Effector CD4-positive, alpha-beta T cell (primary cell): Measurements from ENCODE around the gene RFNG.
A peak's percentile ranks its signal among the peaks of the same experiment; 100 is the strongest.

Source experiments
- DNase-seq: peaks from one replicate; pipeline ENCODE4 v3.0.0-alpha.2; 2020

Gene RFNG

DNA sequence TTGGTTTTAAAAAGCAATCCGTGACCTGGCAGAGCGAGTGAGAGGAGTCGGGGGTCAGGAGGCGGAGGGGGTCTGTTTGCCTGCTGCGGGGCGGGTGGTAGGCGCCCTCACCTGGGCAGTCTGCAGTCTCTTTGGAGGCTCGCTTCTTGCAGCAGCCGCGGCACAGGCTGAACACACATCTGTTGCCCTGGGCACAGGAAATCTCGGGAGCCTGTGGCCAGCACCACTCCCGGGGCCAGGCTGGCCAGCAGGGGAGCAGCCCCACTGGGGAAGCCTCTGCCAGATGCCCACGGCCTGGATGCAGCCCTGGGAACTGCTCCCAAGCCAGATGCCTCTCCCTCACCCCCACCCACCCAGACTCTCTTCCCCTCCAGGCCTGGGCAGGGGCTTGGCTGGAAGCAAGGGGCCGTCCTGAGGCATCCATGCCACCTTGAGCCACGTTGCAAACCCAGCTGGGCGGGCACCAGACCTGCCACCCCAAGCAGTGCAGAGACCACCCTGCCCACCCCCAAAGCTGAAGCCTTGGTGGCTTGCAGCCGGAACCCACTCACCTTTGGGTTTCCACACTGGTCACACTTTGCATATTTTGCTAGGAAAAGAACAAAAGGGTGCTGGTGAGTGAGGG, 6.7 kb upstream of the RFNG start:
- no peak for DNase-seq

DNA sequence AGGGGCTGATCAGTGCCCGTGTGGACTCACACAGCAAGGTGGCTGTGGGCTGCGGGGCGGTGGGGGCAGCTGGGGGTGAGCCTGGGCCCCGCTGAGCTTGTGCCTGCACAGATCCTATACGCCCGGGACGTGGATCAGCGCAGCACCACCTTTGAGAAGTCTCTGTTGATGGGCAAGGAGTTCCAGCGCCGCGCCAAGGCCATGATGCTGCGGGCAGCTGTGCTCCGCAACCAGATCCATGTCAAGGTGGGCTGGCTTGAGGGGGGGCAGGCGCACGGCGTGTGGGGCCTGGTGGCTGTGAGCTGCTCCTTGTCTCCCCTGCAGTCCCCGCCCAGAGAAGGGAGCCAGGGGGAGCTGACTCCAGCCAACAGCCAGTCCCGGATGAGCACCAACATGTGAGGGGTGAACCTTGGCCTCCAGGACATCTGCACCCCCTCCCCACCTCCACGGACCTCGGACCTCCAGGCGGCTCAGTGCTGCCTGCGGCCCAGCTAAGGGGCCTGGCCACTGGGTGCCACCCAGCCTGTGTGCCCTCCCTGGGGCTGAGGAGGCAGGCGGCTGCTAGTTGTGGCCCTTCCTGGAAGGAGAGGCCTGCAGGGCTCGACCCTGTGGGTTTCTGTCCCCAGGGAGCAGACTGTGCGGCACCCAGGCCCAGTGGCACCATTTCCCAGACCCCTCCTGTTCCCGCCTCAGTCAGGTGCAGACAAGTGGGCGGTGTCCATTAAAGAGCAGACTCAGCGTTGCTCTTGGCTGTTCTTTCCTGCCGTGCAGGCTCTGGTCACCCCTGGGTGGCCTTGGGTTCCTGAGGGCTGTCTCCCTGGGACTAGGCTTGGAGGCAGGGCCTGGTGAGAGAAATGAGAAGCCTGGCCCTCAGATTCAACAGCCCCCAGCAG, 5.4 kb upstream of the RFNG start:
- peak; percentile 1 for DNase-seq

DNA sequence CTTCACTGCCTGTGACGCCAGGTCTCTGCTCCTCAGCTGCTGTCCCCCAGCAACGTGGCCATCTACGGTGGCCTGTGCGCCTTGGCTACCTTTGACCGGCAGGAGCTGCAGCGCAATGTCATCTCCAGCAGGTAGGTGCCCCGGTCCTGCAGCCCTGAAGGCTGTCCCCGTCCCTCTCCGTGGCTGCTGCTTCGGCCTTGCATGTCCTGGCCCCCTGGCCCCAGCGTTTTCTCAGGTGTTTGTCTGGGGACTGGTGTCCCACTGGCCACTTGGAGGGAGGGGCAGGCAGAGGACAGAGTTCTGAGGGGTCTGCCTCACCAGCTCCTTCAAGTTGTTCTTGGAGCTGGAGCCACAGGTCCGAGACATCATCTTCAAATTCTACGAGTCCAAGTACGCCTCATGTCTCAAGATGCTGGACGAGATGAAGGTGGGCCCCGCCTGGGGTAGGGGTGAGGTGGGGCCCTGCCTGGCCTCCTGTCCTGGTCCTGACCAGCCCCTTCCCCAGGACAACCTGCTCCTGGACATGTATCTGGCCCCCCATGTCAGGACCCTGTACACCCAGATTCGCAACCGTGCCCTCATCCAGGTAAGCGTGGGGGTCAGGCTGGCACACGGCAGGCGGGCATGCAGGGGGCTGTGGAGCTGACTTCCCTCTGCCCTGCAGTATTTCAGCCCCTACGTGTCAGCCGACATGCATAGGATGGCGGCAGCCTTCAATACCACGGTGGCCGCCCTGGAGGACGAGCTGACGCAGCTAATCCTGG, 4.5 kb upstream of the RFNG start:
- no peak for DNase-seq

DNA sequence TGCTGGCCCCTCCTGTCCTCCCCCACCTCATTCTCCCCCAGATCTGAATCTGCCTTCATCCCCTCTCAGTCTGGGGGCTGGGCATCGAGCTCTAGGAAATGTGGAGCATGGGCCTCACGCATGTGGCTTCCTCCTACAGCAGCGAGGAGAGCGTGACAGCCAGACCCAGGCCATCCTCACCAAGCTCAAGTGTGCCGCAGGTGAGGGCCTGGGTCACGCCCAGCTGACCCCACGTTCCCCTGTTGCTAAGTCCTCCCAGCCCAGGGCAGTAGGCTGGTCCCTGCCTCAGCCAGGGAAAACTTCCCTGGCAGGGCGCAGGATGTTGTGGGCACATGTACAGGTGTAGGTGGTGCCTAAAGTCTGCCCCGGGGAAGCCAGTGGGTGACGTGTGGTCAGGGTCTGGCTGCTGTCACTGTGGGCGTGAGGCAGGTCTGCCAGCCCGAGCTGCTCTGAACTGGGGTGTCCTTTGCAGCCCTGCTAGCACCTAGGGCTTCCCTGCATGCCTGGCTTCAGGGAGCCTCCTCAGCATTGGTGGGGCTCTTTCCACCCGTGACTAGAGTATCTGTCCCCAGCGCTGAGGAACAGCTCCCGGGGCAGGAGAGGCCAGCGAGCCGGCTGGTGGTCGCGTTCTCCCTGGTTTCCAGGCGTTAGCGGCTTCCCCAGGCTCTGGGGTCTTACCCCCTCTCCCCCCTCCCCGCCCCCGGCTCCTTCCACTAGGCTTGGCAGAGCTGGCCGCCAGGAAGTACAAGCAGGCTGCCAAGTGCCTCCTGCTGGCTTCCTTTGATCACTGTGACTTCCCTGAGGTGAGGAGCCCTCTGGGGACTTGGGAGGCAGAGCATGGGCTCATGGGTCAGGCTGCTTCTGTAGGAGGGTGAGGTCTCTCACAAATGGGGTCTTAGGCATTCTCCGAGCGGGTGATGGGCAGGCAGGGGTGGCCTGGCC, 3.7 kb upstream of the RFNG start:
- no peak for DNase-seq

- DNase-seq, result peak; percentile 1
These were observed 2.9 kb upstream of the RFNG start for GRCh38 chr17:82054351-82055022.

DNA sequence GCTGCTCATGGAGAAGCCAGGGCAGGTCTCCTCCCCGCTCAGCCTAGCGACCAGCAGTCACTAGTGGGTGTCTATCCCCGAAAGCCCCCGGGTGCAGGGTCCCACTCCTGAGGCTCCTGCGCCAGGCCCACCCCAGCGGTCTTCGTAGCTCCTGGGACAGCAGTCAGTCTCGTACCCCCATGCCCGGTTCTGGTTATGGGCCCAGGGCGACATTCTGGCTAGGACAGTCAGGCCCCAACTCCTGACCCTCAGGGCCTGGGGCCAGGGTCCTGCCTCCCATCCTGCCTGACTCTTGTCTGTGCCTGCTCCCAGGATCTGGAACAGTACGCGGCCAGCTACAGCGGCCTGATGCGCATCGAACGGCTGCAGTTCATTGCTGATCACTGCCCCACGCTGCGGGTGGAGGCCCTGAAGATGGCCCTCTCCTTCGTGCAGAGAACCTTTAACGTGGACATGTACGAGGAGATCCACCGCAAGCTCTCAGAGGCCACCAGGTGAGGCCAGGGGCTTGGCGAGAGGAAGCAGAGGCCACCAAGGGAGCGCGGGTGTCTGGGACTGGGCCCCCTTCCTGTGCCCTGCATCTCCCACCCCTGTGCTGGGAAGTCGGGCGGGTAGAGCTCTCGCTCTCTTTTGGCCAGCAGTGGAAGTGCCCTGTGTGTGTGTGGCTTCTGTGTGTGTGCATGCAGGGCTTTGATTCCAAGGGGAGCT, 2.1 kb upstream of the RFNG start:
- no peak for DNase-seq

- DNase-seq, result peak; percentile 1
These were observed 1.5 kb upstream of the RFNG start for GRCh38 chr17:82053130-82053529.

- DNase-seq, result no peak
These were observed 1.0 kb upstream of the RFNG start for GRCh38 chr17:82052638-82053059.

DNA sequence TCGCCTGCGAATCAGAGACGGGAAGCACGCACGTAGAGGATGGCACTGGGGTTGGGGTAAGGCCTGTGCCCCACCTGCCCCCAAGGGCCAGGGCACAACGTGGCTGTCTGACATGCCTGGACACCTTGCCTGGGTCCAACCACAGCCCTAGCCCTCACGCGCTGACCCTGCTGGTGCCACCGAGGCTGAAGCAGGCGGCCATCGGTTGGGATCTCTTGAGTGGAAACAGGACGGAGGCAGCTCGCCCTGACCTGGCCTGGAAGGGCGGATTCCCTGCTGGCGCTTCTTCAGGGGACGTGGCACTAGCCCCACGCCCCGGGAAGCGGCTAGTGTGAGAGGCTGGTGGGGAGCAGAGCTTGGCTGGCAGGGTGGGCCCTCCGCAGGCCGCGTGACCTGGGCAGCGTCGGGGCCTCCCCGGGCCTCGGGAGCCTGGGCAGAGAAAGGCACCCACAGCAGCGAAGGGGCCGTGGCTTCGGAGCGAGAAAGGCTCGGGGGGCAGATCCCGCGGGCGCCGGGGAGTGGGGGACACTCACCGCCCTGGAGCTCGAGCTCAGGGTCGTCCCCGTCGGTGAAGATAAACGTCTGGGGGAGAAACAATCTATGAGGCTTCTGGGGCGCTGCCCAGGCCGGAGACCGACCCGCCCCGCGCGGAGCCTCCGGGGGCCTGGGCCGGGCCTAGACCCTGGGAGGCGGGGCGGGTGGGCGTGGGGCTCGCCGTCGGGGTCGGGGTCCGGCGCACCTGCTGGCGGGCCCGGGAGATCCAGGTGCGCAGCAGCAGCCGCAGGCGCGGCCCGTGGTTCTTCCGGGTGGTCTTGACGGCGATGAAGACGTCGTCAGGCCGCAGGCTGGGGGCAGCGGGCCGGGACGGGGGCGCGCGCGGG, 610 bp downstream of the RFNG start:
- DNase-seq, result peak; percentile 2

DNA sequence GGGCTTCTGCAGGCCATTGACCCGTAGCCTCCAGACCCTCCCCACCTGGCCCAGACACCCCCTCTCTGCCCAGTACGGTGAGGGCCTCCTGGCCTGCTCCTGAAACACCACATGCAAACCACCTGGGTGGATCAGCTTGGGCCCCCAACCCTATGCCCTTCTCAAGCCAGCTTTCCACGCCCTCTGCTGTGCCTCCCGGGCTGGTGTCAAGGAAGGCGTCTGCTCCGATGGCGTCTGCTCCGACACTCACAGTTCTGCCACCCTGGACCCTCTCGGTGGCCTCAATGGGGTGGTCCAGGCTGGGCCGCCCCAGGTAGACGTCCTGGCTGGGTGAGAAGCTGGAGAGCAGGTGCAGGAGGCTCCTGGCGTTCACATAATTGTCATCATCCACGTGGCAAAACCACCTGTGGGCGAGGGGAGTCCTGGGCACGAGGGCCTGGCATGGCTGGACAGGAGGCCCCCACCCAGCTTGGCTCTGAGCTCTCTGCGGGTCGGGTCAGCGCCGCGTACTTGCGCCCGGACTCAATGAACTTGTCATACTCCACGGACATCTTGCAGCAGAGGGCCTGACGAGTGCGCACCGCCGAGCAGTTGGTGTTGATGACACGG, 1.4 kb downstream of the RFNG start:
- peak; percentile 1 for DNase-seq

GRCh38 chr17:82049521-82049971, 2.1 kb downstream of the RFNG start:
- DNase-seq, result no peak

DNA sequence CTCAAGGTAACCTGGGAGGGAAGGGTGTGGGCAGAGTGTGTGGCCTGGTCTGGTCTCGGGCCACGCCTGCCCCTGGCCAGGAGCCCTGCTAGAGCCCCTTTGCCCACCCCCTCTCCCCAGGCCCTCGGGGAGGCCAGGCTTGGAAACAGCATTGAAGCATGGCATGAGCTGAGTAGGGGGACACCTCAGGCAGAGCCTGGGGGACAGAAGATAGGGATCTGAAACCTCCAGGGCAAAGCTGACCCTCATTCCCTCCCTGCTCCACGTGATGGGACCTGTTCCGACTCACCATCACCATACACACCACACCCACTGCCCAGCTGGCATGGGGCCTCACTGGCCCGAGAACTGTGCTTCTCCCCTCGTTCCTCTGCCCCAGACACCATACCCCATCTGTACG, 2.5 kb downstream of the RFNG start:
- no peak for DNase-seq

GRCh38 chr17:82048571-82048971, 3.0 kb downstream of the RFNG start:
- no peak for DNase-seq

- DNase-seq, result no peak
These were observed 3.6 kb downstream of the RFNG start for GRCh38 chr17:82047914-82048570.

GRCh38 chr17:82047379-82047778, 4.2 kb downstream of the RFNG start:
- no peak for DNase-seq

DNA sequence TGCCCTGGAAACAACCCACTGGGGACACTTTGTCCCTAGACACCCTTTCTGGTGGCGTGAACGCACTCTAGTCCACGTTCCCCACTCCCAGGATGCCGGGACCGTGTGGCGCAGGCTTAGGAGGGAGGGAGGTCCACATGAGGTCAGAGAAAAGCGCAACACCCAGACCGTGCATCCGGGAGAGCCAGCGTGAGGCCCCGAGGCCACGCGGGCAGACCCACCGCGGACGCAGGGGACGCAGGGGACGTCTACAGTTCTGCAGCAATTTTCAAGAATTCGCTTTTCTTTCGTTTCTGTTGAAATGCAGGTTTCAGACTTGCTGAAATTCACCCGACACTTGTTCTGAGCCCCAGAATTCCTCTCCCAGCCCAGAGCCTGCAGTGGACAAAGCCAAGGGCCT, 4.7 kb downstream of the RFNG start:
- DNase-seq, result no peak

DNA sequence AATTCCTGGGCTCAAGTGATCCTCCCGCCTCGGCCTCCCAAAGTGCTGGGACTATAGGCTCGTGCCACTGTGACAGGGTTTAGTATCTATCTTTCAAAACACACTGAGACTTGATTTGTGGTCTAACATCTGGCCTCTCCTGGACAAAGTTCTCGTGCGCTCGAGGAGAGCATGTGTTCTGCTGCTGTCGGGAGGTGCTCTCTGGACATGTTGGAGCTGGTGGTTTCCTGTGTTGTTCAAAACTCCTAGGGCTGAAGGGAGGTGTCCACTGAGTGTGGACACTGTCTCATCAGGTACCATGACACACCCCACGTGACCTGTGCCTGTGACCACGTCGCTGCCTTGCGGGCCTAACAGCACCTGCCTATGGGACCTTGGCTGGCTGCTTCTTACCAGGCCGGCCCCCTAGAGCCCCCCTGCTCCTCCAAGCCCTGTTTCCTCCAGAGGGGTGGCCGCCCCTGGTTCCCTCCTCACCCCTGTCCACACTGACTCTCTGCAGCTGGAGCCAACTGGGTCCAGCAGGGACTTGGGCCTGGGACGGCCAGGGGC, 5.6 kb downstream of the RFNG start:
- no peak for DNase-seq

DNA sequence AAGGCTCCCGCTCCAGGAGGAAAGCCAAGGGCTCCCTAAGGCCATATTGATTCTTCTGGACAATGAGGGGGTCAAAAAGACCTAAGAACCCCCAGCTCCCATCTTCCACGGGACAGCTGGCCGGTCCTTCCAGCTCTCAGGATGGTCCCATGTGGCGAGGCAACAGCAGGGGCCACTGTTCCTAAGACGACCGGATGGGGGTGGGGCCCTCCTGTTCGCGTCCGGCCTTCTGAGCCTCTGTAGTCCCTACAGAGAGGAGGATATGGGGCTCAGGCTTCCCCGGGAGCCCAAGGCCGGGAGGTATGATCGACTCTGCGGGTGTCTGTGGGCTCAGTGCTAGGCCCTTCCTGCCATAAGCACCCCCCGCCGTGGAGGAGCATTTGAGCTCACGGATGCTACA, 8.1 kb downstream of the RFNG start:
- DNase-seq, result no peak

GRCh38 chr17:82042649-82043048, 9.0 kb downstream of the RFNG start:
- DNase-seq, result no peak
